ENCODE measurements around the gene C21orf91. TPM values are rescaled to one million over a fixed set of nuclear protein-coding genes. Genes with fewer than 3 reads are reported as not detected.

The C21orf91 gene
- total and polyA plus RNA-seq, 2 experiments from 2014 or later, result 10.9 to 20.0 TPM

- Mint-ChIP-seq H3K36me3 (ENCODE audit: low read depth) (peaks cover 9% of the 10 kb centered on the region; the same call in 2 of the 3 replicates), H3K9me3 (peaks cover 22% of the 10 kb centered on the region), H3K27me3 (ENCODE audit: insufficient read depth, low read depth, poor library complexity) (peaks cover 1% of the 10 kb centered on the region), H3K4me1 (no peaks in the 10 kb centered on the region), H3K4me3 (no peak overlapping the region), H3K27ac (no peak overlapping the region)
- Histone ChIP-seq H3K9me2 (ENCODE audit: insufficient read depth) (peaks cover 8% of the 10 kb centered on the region), H3K4me2 (no peak overlapping the region), H3F3A (replicated peaks; ENCODE audit: low read depth) (no peaks in the 10 kb centered on the region), H4K20me1 (replicated peaks; ENCODE audit: insufficient read depth) (no peaks in the 10 kb centered on the region), H3K79me2 (replicated peaks; ENCODE audit: insufficient read depth) (no peaks in the 10 kb centered on the region), H2AFZ (no peak overlapping the region), H3K36me3 (ENCODE audit: insufficient read depth) (no peaks in the 10 kb centered on the region), H3K27ac (ENCODE audit: low read depth) (no peak overlapping the region), H3K4me3 (no peak overlapping the region), H3K27me3 (ENCODE audit: insufficient read depth) (no peaks in the 10 kb centered on the region), H3K4me1 (ENCODE audit: insufficient read depth) (no peaks in the 10 kb centered on the region)
- DNase-seq (ENCODE audit: low spot score) (no peak), ATAC-seq (no peak)
- TF ChIP-seq ZNF331 (CRISPR knock-in tag; IDR thresholded peaks at IDR 0.05; ENCODE audit: low read depth) (no peak), EZH2 (IDR thresholded peaks at IDR 0.05; ENCODE audit: low read depth, unreplicated experiment) (no peak), CREB1 (CRISPR knock-in tag; IDR thresholded peaks at IDR 0.05; ENCODE audit: low read depth) (no peak), CTCF (conservative IDR thresholded peaks at IDR 0.05; ENCODE audit: low read depth in 2 of 2) (no peak), POLR2AphosphoS5 (IDR thresholded peaks at IDR 0.05; ENCODE audit: low read depth) (no peak), JUNB (IDR thresholded peaks at IDR 0.05; ENCODE audit: unreplicated experiment) (no peak), ZNF114 (CRISPR knock-in tag; IDR thresholded peaks at IDR 0.05) (no peak), ZNF462 (CRISPR knock-in tag; IDR thresholded peaks at IDR 0.05) (no peak), NANOG (IDR thresholded peaks at IDR 0.05; ENCODE audit: borderline replicate concordance) (no peak), EZH2phosphoT487 (IDR thresholded peaks at IDR 0.05; ENCODE audit: unreplicated experiment) (no peak)
- TF ChIP-seq, protein P1, sequence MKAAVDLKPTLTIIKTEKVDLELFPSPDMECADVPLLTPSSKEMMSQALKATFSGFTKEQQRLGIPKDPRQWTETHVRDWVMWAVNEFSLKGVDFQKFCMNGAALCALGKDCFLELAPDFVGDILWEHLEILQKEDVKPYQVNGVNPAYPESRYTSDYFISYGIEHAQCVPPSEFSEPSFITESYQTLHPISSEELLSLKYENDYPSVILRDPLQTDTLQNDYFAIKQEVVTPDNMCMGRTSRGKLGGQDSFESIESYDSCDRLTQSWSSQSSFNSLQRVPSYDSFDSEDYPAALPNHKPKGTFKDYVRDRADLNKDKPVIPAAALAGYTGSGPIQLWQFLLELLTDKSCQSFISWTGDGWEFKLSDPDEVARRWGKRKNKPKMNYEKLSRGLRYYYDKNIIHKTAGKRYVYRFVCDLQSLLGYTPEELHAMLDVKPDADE (IDR thresholded peaks at IDR 0.05), result no peak
- TF ChIP-seq, protein P2, sequence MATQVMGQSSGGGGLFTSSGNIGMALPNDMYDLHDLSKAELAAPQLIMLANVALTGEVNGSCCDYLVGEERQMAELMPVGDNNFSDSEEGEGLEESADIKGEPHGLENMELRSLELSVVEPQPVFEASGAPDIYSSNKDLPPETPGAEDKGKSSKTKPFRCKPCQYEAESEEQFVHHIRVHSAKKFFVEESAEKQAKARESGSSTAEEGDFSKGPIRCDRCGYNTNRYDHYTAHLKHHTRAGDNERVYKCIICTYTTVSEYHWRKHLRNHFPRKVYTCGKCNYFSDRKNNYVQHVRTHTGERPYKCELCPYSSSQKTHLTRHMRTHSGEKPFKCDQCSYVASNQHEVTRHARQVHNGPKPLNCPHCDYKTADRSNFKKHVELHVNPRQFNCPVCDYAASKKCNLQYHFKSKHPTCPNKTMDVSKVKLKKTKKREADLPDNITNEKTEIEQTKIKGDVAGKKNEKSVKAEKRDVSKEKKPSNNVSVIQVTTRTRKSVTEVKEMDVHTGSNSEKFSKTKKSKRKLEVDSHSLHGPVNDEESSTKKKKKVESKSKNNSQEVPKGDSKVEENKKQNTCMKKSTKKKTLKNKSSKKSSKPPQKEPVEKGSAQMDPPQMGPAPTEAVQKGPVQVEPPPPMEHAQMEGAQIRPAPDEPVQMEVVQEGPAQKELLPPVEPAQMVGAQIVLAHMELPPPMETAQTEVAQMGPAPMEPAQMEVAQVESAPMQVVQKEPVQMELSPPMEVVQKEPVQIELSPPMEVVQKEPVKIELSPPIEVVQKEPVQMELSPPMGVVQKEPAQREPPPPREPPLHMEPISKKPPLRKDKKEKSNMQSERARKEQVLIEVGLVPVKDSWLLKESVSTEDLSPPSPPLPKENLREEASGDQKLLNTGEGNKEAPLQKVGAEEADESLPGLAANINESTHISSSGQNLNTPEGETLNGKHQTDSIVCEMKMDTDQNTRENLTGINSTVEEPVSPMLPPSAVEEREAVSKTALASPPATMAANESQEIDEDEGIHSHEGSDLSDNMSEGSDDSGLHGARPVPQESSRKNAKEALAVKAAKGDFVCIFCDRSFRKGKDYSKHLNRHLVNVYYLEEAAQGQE (IDR thresholded peaks at IDR 0.05; ENCODE audit: unreplicated experiment), result no peak
Measured at GRCh38 chr21:17752171-17752570, 67.0 kb downstream of the C21orf91 start.

All from GM23338 (cell line).